ENCODE measurements around the gene RBM8A.

DNA sequence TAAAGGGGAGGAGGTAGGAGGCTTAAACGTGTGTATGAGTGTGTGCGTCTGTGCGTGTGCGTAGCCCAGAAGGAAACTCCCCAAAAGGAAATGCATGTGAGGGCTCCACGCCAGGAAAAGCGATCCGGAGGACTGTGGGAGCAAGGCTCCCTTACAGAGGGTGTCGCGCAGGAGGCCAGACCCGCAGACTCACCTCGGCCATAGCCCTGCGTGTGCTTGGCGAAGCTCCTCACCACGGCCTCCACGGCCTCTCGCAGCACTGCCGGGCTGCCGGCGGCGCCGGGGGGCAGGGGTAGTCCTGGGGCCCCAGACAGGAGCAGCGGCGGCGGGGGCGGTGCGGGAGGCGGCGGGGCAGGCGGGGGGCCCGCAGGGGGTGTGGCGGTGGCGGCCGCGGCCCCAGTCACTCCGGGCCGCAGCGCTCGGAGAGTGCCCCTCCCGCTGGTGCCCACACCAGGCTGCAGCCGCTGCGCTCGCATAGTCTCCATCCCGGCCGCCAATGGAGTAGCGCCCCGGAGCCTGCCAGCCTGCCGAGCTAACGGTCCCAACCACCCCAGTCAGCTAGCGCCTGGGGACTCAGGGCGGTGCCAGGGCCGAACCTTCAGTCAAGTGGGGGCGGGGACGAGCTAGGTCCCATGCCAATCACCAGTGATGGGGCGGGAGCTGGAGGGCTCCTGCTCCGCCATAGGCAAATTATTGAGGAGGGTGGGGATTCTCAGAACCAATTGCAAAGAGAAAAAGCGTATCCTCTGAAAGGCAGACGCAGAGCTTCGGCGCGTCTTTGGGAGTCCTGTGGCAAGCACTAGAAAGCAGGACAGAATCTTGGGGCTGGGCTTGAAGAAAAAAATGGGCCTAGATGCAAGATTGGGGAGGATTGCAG is 30.4 kb upstream of the RBM8A start, which contains the start of gene LIX1L:
- TF ChIP-seq, protein P1, sequence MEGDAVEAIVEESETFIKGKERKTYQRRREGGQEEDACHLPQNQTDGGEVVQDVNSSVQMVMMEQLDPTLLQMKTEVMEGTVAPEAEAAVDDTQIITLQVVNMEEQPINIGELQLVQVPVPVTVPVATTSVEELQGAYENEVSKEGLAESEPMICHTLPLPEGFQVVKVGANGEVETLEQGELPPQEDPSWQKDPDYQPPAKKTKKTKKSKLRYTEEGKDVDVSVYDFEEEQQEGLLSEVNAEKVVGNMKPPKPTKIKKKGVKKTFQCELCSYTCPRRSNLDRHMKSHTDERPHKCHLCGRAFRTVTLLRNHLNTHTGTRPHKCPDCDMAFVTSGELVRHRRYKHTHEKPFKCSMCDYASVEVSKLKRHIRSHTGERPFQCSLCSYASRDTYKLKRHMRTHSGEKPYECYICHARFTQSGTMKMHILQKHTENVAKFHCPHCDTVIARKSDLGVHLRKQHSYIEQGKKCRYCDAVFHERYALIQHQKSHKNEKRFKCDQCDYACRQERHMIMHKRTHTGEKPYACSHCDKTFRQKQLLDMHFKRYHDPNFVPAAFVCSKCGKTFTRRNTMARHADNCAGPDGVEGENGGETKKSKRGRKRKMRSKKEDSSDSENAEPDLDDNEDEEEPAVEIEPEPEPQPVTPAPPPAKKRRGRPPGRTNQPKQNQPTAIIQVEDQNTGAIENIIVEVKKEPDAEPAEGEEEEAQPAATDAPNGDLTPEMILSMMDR (IDR thresholded peaks at IDR 0.05; ENCODE audit: insufficient read depth, low read length), result no peak
- peak; percentile 69; the same call in 1 of the 2 replicates for TF ChIP-seq POLR2AphosphoS5 (IDR thresholded peaks at IDR 0.05; ENCODE audit: low read depth)

Data from HL-60 (cell line).